Hair follicular keratinocyte (primary cell): ENCODE data around the gene VPS37C. TPM values are rescaled to one million over a fixed set of nuclear protein-coding genes. Genes with fewer than 3 reads are reported as not detected.

ENCODE experiments used
- total RNA-seq: library from RNA; depleted of rRNA; stranded (reverse); fragments of >200 nt; gene quantifications from 2 replicates; pipeline ENCODE4 v1.2.3, GENCODE V29; 2015

Gene VPS37C
- total RNA-seq, result 11.5 and 14.9 TPM in 2 replicates

GRCh38 chr11:61161190-61162091 lies at the start of gene VPS37C:
VPS37C (minus strand) TSS chr11:61161426; CDS start chr11:61138829, 22,597 bp downstream.

GRCh38 chr11:61202950-61203746 lies 41.9 kb upstream of the VPS37C start, which contains the start of gene PGA3:
PGA3 (plus strand) TSS chr11:61203515; CDS start chr11:61203565, 50 bp downstream.

Other genes with a start within 250 kb of the VPS37C start
- 26.1 and 31.8 TPM in 2 replicates for gene TMEM109, start 247.3 kb downstream of the VPS37C start, total RNA-seq
- gene TMEM132A, start 237.0 kb downstream of the VPS37C start, total RNA-seq, result 97.8 and 142 TPM in 2 replicates
- 0.78 and 3.2 TPM in 2 replicates for gene SLC15A3, start 209.2 kb downstream of the VPS37C start, total RNA-seq
- gene CD6, start 189.7 kb downstream of the VPS37C start, total RNA-seq, result 0.86 TPM in 1 of 2 replicates, not detected in the other
- not detected in 2 replicates for gene CD5, start 58.9 kb downstream of the VPS37C start, total RNA-seq
- gene PGA3, start 42.1 kb upstream of the VPS37C start, total RNA-seq, result not detected in 2 replicates
- gene PGA4, start 60.9 kb upstream of the VPS37C start, total RNA-seq, result not detected in 2 replicates
- gene PGA5, start 79.7 kb upstream of the VPS37C start, total RNA-seq, result not detected in 2 replicates
- 0.04 and 0.23 TPM in 2 replicates for gene VWCE, start 133.9 kb upstream of the VPS37C start, total RNA-seq
- 163 and 190 TPM in 2 replicates for gene DDB1, start 171.7 kb upstream of the VPS37C start, total RNA-seq
- 30.3 and 34.4 TPM in 2 replicates for gene TKFC, start 171.8 kb upstream of the VPS37C start, total RNA-seq
- gene CYB561A3, start 200.5 kb upstream of the VPS37C start, total RNA-seq, result 42.1 and 47.6 TPM in 2 replicates
- gene TMEM138, start 200.9 kb upstream of the VPS37C start, total RNA-seq, result 24.3 and 44.9 TPM in 2 replicates
- gene TMEM216, start 231.2 kb upstream of the VPS37C start, total RNA-seq, result 12.0 and 12.3 TPM in 2 replicates